Progenitor cell of endocrine pancreas (in vitro differentiated cells): ENCODE data around the gene CYP2D6. TPM values are rescaled to one million over a fixed set of nuclear protein-coding genes. Genes with fewer than 3 reads are reported as not detected.
A peak's percentile ranks its signal among the peaks of the same experiment; 100 is the strongest.
"Not testable (repeated sequence)": the region's sequence is repeated elsewhere in the genome, so short reads cannot be mapped to it uniquely, and the experiment has no call there.

Experiments
- DNase-seq: peaks from one replicate; pipeline ENCODE4 v3.0.0; 2021; ENCODE audit warnings: low spot score; ENCODE audit not compliant: unreplicated experiment
- H3K27ac Mint-ChIP-seq: 2 replicates; pipeline ENCODE4 v1.8.0; 2021; ENCODE audit warnings: mild to moderate bottlenecking, moderate library complexity, mixed read lengths
- H3K27me3 Mint-ChIP-seq: 2 replicates; pipeline ENCODE4 v1.8.0; 2021; ENCODE audit warnings: mixed read lengths
- H3K36me3 Mint-ChIP-seq: 2 replicates; pipeline ENCODE4 v1.8.0; 2022; ENCODE audit warnings: mixed read lengths; ENCODE audit not compliant: insufficient read depth
- H3K4me1 Mint-ChIP-seq: 2 replicates; pipeline ENCODE4 v1.8.0; 2021; ENCODE audit warnings: low read depth, mixed read lengths
- H3K4me3 Mint-ChIP-seq: 2 replicates; pipeline ENCODE4 v1.8.0; 2021; ENCODE audit warnings: low read depth, mild to moderate bottlenecking, moderate library complexity, mixed read lengths
- H3K9me3 Mint-ChIP-seq: 2 replicates; pipeline ENCODE4 v1.8.0; 2021; ENCODE audit warnings: low read depth, mixed read lengths
- CTCF ChIP-seq: fragments of 200-600 bp; sonication (generic); IDR thresholded peaks from one replicate; pipeline ENCODE4 v1.5.0; 2021; ENCODE audit warnings: antibody characterized with exemption, mild to moderate bottlenecking; ENCODE audit not compliant: unreplicated experiment
- long read RNA-seq: library from polyadenylated mRNA; unstranded; transcript quantifications from one replicate; pipeline ENCODE4 v2.0.0, GENCODE V29; 2020
- total RNA-seq: library from RNA; stranded (reverse); gene quantifications from 2 replicates; pipeline ENCODE4 v1.2.1, GENCODE V29; 2021

Gene CYP2D6
- 8.0 and 10.3 TPM in 2 replicates for total RNA-seq
- long read RNA-seq, partial matches to known transcripts: 0 of 3 reads
- long read RNA-seq, other reads (novel, unspliced or antisense): 2 of 3 reads

GRCh38 chr22:42130639-42131431 lies at the start of gene CYP2D6:
CYP2D6 (minus strand) TSS chr22:42130810; CDS start chr22:42130791, 19 bp downstream.
- H3K27ac Mint-ChIP-seq, DNase-seq, H3K4me1 Mint-ChIP-seq, H3K36me3 Mint-ChIP-seq, H3K9me3 Mint-ChIP-seq, H3K4me3 Mint-ChIP-seq, H3K27me3 Mint-ChIP-seq: not testable (repeated sequence)

GRCh38 chr22:42179616-42180015 lies 49.0 kb upstream of the CYP2D6 start:
- Mint-ChIP-seq H3K4me3 (no peak overlapping the region), H3K4me1 (peaks cover 14% of the 10 kb centered on the region)
- DNase-seq: no peak

GRCh38 chr22:42178910-42179519 lies 48.4 kb upstream of the CYP2D6 start:
- H3K27ac Mint-ChIP-seq: peak overlapping the region; percentile 51

More at GRCh38 chr22:42179616-42180015, 49.0 kb upstream of the CYP2D6 start:
- no peak for TF ChIP-seq CTCF
- Mint-ChIP-seq H3K36me3 (peaks cover 6% of the 10 kb centered on the region), H3K27me3 (no peaks in the 10 kb centered on the region), H3K9me3 (no peaks in the 10 kb centered on the region), H3K27ac (no peak overlapping the region)

GRCh38 chr22:42177891-42178336 lies 47.3 kb upstream of the CYP2D6 start:
- H3K4me1 Mint-ChIP-seq: peaks cover 11% of the 10 kb centered on the region
- no peak for DNase-seq
- no peaks in the 10 kb centered on the region for H3K9me3 Mint-ChIP-seq
- peaks cover 6% of the 10 kb centered on the region for H3K36me3 Mint-ChIP-seq
- no peak for TF ChIP-seq CTCF
- H3K4me3 Mint-ChIP-seq: no peak overlapping the region
- peak overlapping the region; percentile 14 for H3K27ac Mint-ChIP-seq
- H3K27me3 Mint-ChIP-seq: no peaks in the 10 kb centered on the region

More at GRCh38 chr22:42178910-42179519, 48.4 kb upstream of the CYP2D6 start:
- no peak overlapping the region for H3K4me3 Mint-ChIP-seq
- no peak for TF ChIP-seq CTCF
- H3K4me1 Mint-ChIP-seq: peaks cover 14% of the 10 kb centered on the region
- no peak for DNase-seq
- H3K9me3 Mint-ChIP-seq: no peaks in the 10 kb centered on the region
- H3K27me3 Mint-ChIP-seq: no peaks in the 10 kb centered on the region
- peaks cover 6% of the 10 kb centered on the region for H3K36me3 Mint-ChIP-seq

- DNase-seq: no peak
- TF ChIP-seq CTCF: no peak
- no peak overlapping the region for H3K4me3 Mint-ChIP-seq
- peaks cover 23% of the 10 kb centered on the region for H3K4me1 Mint-ChIP-seq
- H3K9me3 Mint-ChIP-seq: no peaks in the 10 kb centered on the region
- peaks cover 6% of the 10 kb centered on the region for H3K36me3 Mint-ChIP-seq
- no peak overlapping the region for H3K27ac Mint-ChIP-seq
- H3K27me3 Mint-ChIP-seq: no peaks in the 10 kb centered on the region
Measured at GRCh38 chr22:42176255-42176915, 45.8 kb upstream of the CYP2D6 start.
